Endodermal cell (in vitro differentiated cells): ENCODE results near the gene DEK. TPM values are rescaled to one million over a fixed set of nuclear protein-coding genes. Genes with fewer than 3 reads are reported as not detected.

Experiments used
- DNase-seq: peaks from one replicate; pipeline ENCODE4 v3.0.0-alpha.2; 2017
- H3K27ac ChIP-seq: 2 replicates; pipeline ENCODE4 v1.5.1; 2013; ENCODE audit warnings: mild to moderate bottlenecking, low read depth, low read length, moderate library complexity
- H3K27me3 ChIP-seq: 2 replicates; pipeline ENCODE4 v1.6.1; 2013; ENCODE audit warnings: mild to moderate bottlenecking, low read length, moderate library complexity; ENCODE audit not compliant: insufficient read depth, control insufficient read depth, poor library complexity, severe bottlenecking
- H3K36me3 ChIP-seq: 2 replicates; pipeline ENCODE4 v1.7.0; 2013; ENCODE audit warnings: mild to moderate bottlenecking, low read length, moderate library complexity; ENCODE audit not compliant: control insufficient read depth, insufficient read depth
- H3K4me1 ChIP-seq: one replicate; pipeline ENCODE4 v1.7.0; 2013; ENCODE audit warnings: low read length; ENCODE audit not compliant: control insufficient read depth, insufficient read depth
- H3K4me3 ChIP-seq: 2 replicates; pipeline ENCODE4 v1.5.1; 2013; ENCODE audit warnings: mild to moderate bottlenecking, low read length, moderate library complexity
- H3K9ac ChIP-seq: 2 replicates; pipeline ENCODE4 v1.6.1; 2013; ENCODE audit warnings: mild to moderate bottlenecking, low read length, moderate library complexity; ENCODE audit not compliant: poor library complexity, severe bottlenecking; ENCODE audit errors: extremely low read depth
- H3K9me3 ChIP-seq: 2 replicates; pipeline ENCODE4 v1.6.1; 2013; ENCODE audit warnings: mild to moderate bottlenecking, low read length, moderate library complexity; ENCODE audit not compliant: control insufficient read depth
- H3K27ac Mint-ChIP-seq: 2 replicates; pipeline ENCODE4 v1.8.0; 2020; ENCODE audit warnings: mixed read lengths
- H3K27me3 Mint-ChIP-seq: 2 replicates; pipeline ENCODE4 v1.8.0; 2021; ENCODE audit warnings: mild to moderate bottlenecking, mixed read lengths; ENCODE audit not compliant: insufficient read depth
- H3K36me3 Mint-ChIP-seq: 2 replicates; pipeline ENCODE4 v1.8.0; 2020; ENCODE audit warnings: low read depth, mixed read lengths
- H3K4me1 Mint-ChIP-seq: 2 replicates; pipeline ENCODE4 v1.8.0; 2020; ENCODE audit warnings: mixed read lengths
- H3K4me3 Mint-ChIP-seq: 2 replicates; pipeline ENCODE4 v1.8.0; 2020; ENCODE audit warnings: mild to moderate bottlenecking, moderate library complexity, mixed read lengths
- H3K9me3 Mint-ChIP-seq: 2 replicates; pipeline ENCODE4 v1.8.0; 2020; ENCODE audit warnings: mild to moderate bottlenecking, mixed read lengths
- CTCF ChIP-seq: fragments of 200-600 bp; sonication (generic); conservative IDR thresholded peaks from 2 replicates; pipeline ENCODE4 v1.5.0; 2021; ENCODE audit warnings: antibody characterized with exemption, mild to moderate bottlenecking
- WGBS, 2 experiments: methylation state at CpG; one replicate each; pipeline versions ENCODE4 v1.1.5 to v1.1.7; 2013; ENCODE audit warnings: missing lambda C conversion rate in 2 of 2, mixed read lengths in 1 of 2; ENCODE audit not compliant: insufficient coverage in 1 of 2, insufficient read length in 1 of 2; 5-methylcytosine and 5-hydroxymethylcytosine counted together
- total RNA-seq, 2 donors: library from RNA; stranded (reverse); fragmentation: NEBNext Ultra II Directional in 1 of 2; extraction: Animal tissue kit (Norgen Biotek cat#: 25700) in 1 of 2; gene quantifications; 2 replicates in 1 of 2; 3 replicates in 1 of 2; pipeline ENCODE4 v1.2.1, GENCODE V29; 2021

The DEK gene
- total RNA-seq, 2 donors from 2014 or later, result 139 to 171 TPM

GRCh38 chr6:18309046-18309445 lies 44.7 kb upstream of the DEK start:
- WGBS, 2 experiments, result 92% methylated on average over 2 to 5 of the region's 5 CpGs
- peaks cover 9% of the 10 kb centered on the region for H3K4me1 Mint-ChIP-seq
- H3K27ac Mint-ChIP-seq, result no peak overlapping the region
- no peaks in the 10 kb centered on the region for H3K36me3 ChIP-seq
- no peak for TF ChIP-seq CTCF
- H3K9ac ChIP-seq, result no peak overlapping the region
- no peak for DNase-seq
- H3K4me1 ChIP-seq, result no peaks in the 10 kb centered on the region
- H3K9me3 Mint-ChIP-seq, result peaks cover 22% of the 10 kb centered on the region
- H3K27me3 Mint-ChIP-seq, result peaks cover 48% of the 10 kb centered on the region
- peaks cover 37% of the 10 kb centered on the region for H3K27me3 ChIP-seq
- H3K4me3 ChIP-seq, result no peak overlapping the region
- no peaks in the 10 kb centered on the region for H3K36me3 Mint-ChIP-seq
- no peak overlapping the region for H3K4me3 Mint-ChIP-seq
- H3K27ac ChIP-seq, result no peak overlapping the region
- H3K9me3 ChIP-seq, result peaks cover 23% of the 10 kb centered on the region

- no peak for TF ChIP-seq CTCF
- Mint-ChIP-seq H3K27me3 (peaks cover 42% of the 10 kb centered on the region), H3K9me3 (peaks cover 22% of the 10 kb centered on the region), H3K27ac (no peak overlapping the region), H3K4me1 (peaks cover 10% of the 10 kb centered on the region), H3K36me3 (no peaks in the 10 kb centered on the region), H3K4me3 (no peak overlapping the region)
- H3K27ac ChIP-seq, result no peak overlapping the region
- no peaks in the 10 kb centered on the region for H3K36me3 ChIP-seq
- H3K4me3 ChIP-seq, result no peak overlapping the region
- H3K4me1 ChIP-seq, result no peaks in the 10 kb centered on the region
- peaks cover 29% of the 10 kb centered on the region for H3K27me3 ChIP-seq
- no peak overlapping the region for H3K9ac ChIP-seq
- peaks cover 23% of the 10 kb centered on the region for H3K9me3 ChIP-seq
- no peak for DNase-seq
- WGBS, 2 experiments, result 92 to 97% methylated on average over 4 of the region's 4 CpGs
These were observed 43.9 kb upstream of the DEK start for GRCh38 chr6:18308070-18308735.

GRCh38 chr6:18306977-18307376 lies 42.6 kb upstream of the DEK start:
- Histone ChIP-seq H3K27me3 (peaks cover 28% of the 10 kb centered on the region), H3K9ac (no peak overlapping the region), H3K4me1 (no peaks in the 10 kb centered on the region), H3K36me3 (no peaks in the 10 kb centered on the region), H3K4me3 (no peak overlapping the region), H3K27ac (no peak overlapping the region), H3K9me3 (peaks cover 23% of the 10 kb centered on the region)
- Mint-ChIP-seq H3K36me3 (no peaks in the 10 kb centered on the region), H3K4me1 (peaks cover 6% of the 10 kb centered on the region), H3K27ac (no peak overlapping the region), H3K4me3 (no peak overlapping the region), H3K9me3 (peaks cover 22% of the 10 kb centered on the region), H3K27me3 (peaks cover 30% of the 10 kb centered on the region)
- WGBS, 2 experiments, result 87 to 100% methylated on average over 1 to 2 of the region's 2 CpGs
- DNase-seq, result peak; percentile 57
- no peak for TF ChIP-seq CTCF
